ENCODE data around the gene ORAI2.
A peak's percentile ranks its signal among the peaks of the same experiment; 100 is the strongest.

Gene ORAI2

GRCh38 chr7:102464577-102465280 is 31.4 kb downstream of the ORAI2 start, which contains the start of the genes ALKBH4 and LRWD1:
Gene ALKBH4, minus strand, starts transcription at chr7:102464863. Its CDS starts 27 bp downstream, at chr7:102464836.
Gene LRWD1, plus strand, starts transcription at chr7:102464984. Its CDS starts 97 bp downstream, at chr7:102465081.
- H3K4me3 ChIP-seq (ENCODE audit: low read length): peak within 1 kb of the TSS; percentile 99
- peak; percentile 90 for DNase-seq (ENCODE audit: low read depth)
- no peak for TF ChIP-seq CTCF (conservative IDR thresholded peaks at IDR 0.05; ENCODE audit: low read length)

- no peak for DNase-seq (ENCODE audit: low read depth)
- no peak for TF ChIP-seq CTCF (conservative IDR thresholded peaks at IDR 0.05; ENCODE audit: low read length)
- H3K4me3 ChIP-seq (ENCODE audit: low read length): peak overlapping the region; percentile 99
Observed at GRCh38 chr7:102466097-102466496, 32.7 kb downstream of the ORAI2 start.

GRCh38 chr7:102467581-102468477 is 34.5 kb downstream of the ORAI2 start:
- no peak for TF ChIP-seq CTCF (conservative IDR thresholded peaks at IDR 0.05; ENCODE audit: low read length)
- H3K4me3 ChIP-seq (ENCODE audit: low read length): no peak overlapping the region
- DNase-seq (ENCODE audit: low read depth): no peak

GRCh38 chr7:102468478-102469350 is 35.3 kb downstream of the ORAI2 start:
- no peak for DNase-seq (ENCODE audit: low read depth)
- no peak for TF ChIP-seq CTCF (conservative IDR thresholded peaks at IDR 0.05; ENCODE audit: low read length)
- no peak overlapping the region for H3K4me3 ChIP-seq (ENCODE audit: low read length)

GRCh38 chr7:102469351-102469971 is 36.1 kb downstream of the ORAI2 start:
- DNase-seq (ENCODE audit: low read depth): no peak
- TF ChIP-seq CTCF (conservative IDR thresholded peaks at IDR 0.05; ENCODE audit: low read length): no peak
- no peak overlapping the region for H3K4me3 ChIP-seq (ENCODE audit: low read length)

Measured in AG10803 (cell line).